Esophagus muscularis mucosa (tissue), 4 donors: ENCODE results near the gene GFI1B. TPM values are rescaled to one million over a fixed set of nuclear protein-coding genes. Genes with fewer than 3 reads are reported as not detected.

Experiments
- DNase-seq: peaks from one replicate; pipeline ENCODE4 v3.0.0-alpha.2; 2017; ENCODE audit errors: extremely low spot score
- H3K27ac ChIP-seq, 4 donors: fragments of 200-600 bp; sonication (generic); replicated peaks in 1 of 4; 1 replicate in 3 of 4; 2 replicates in 1 of 4; pipeline ENCODE4 v1.5.1; 2016 to 2019; ENCODE audit warnings: mild to moderate bottlenecking in 1 of 4
- H3K27me3 ChIP-seq, 4 donors: fragments of 200-600 bp; sonication (generic); one replicate each; pipeline versions ENCODE4 v1.5.1 to v1.6.0; 2016 to 2019
- H3K36me3 ChIP-seq, 4 donors: fragments of 200-600 bp; sonication (generic); one replicate each; pipeline ENCODE4 v1.5.1; 2016 to 2019
- H3K4me1 ChIP-seq, 4 donors: fragments of 200-600 bp; sonication (generic); one replicate each; pipeline ENCODE4 v1.5.1; 2016 to 2019
- H3K4me3 ChIP-seq, 4 donors: fragments of 200-600 bp; sonication (generic); 1 replicate in 2 of 4; 2 replicates in 2 of 4; pipeline ENCODE4 v1.5.1; 2016 to 2019; ENCODE audit warnings: mild to moderate bottlenecking in 4 of 4, moderate library complexity in 1 of 4
- H3K9me3 ChIP-seq, 4 donors: fragments of 200-600 bp; sonication (generic); 1 replicate in 3 of 4; 2 replicates in 1 of 4; pipeline ENCODE4 v1.5.1; 2016 to 2019
- CTCF ChIP-seq, 3 experiments: fragments of 200-600 bp in 2 of 3; fragments of 450-650 bp in 1 of 3; sonication (generic) in 2 of 3; IDR thresholded peaks; one replicate each; pipeline ENCODE4 v1.5.1; 2017 to 2019; ENCODE audit warnings: antibody characterized with exemption in 3 of 3, mild to moderate bottlenecking in 2 of 3, moderate library complexity in 1 of 3
- EP300 ChIP-seq: sonication (generic); formaldehyde crosslinking; IDR thresholded peaks from one replicate; pipeline ENCODE4 v1.6.1; 2017; ENCODE audit warnings: antibody characterized with exemption
- POLR2A ChIP-seq: fragments of 450-650 bp; IDR thresholded peaks from one replicate; pipeline ENCODE4 v1.6.1; 2017; ENCODE audit warnings: antibody characterized with exemption, moderate library complexity, mild to moderate bottlenecking, low read depth
- POLR2AphosphoS5 ChIP-seq, 2 donors: sonication (generic); formaldehyde crosslinking; IDR thresholded peaks; one replicate each; pipeline ENCODE4 v1.6.1; 2017; ENCODE audit warnings: antibody characterized with exemption in 2 of 2
- WGBS: methylation state at CpG from one replicate; pipeline ENCODE4 v1.1.5; 2018; 5-methylcytosine and 5-hydroxymethylcytosine counted together
- intact Hi-C: fragments of 100-400 bp; cut with DNase I; formaldehyde crosslinking; loops from one replicate; pipeline ENCODE4 v1.15.1; 2023
- total RNA-seq, 4 donors: library from RNA; depleted of rRNA; stranded (reverse); fragments of >200 nt; gene quantifications; one replicate each; pipeline versions ENCODE4 v1.1.0 to v1.2.1, GENCODE V29; 2016

The GFI1B gene
- total RNA-seq, 4 donors from 2014 or later, result 0.17 TPM; not detected in 3

GRCh38 chr9:132986114-132986513 lies 7.6 kb downstream of the GFI1B start:
- WGBS, result 82% methylated on average over 13 of the region's 13 CpGs
- Histone ChIP-seq H3K27me3 (peaks cover 0 to 91% (median under 1%) of the 10 kb centered on the region in 4 donors), H3K36me3 (no peaks in the 10 kb centered on the region), H3K9me3 (no peaks in the 10 kb centered on the region), H3K4me1 (peaks cover 0 to 5% (median 0%) of the 10 kb centered on the region in 4 donors), H3K4me3 (no peak overlapping the region), H3K27ac (no peak overlapping the region)
- TF ChIP-seq POLR2AphosphoS5 (IDR thresholded peaks at IDR 0.05) (no peak), POLR2A (no peak), EP300 (no peak), CTCF (IDR thresholded peaks at IDR 0.05) (no peak)
- DNase-seq, result no peak
- intact Hi-C loops, result no loop called here

DNA sequence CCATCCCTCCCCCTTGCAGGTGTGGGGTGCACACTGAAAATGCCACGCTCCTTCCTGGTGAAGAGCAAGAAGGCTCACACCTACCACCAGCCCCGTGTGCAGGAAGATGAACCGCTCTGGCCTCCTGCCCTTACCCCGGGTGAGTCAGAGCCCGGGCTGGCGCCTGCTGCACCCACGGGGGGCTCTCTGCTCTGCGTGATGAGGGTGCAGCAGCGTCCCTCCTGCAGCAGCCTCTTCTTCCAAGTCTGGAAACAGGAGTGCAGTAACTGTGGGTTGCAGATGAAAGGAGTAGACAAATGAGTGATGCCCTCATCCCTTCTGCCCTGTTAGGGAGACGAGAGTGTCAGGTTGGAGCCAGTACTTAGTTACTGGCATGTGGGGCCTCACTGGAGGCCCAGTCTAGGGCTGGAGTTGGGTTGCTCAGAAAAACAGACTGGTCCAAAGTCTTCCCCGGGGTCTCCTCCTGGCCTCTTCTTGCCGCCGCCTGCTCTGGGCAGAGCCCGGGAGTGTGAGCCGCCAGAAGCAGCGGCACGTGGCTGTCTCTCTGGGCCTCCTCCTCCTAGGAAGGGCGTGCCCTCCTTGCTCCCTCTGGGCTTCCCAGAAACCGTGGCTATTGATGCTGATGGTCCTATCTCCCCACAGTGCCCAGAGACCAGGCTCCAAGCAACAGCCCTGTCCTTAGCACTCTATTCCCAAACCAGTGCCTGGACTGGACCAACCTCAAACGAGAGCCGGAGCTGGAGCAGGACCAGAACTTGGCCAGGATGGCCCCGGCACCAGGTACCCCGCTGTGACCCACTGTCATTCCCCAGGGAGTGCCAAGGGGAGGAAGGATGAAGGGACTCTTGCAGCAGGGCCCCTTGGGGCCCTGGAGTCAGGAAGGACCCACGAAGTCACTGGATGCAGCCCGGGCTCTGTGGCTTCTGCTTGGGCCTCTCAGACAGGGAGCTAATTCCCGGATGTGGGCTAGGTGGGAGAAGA lies 8.4 kb downstream of the GFI1B start:
- H3K4me3 ChIP-seq, result no peak overlapping the region
- no peak for TF ChIP-seq CTCF (IDR thresholded peaks at IDR 0.05)
- TF ChIP-seq EP300, result no peak
- no peak for TF ChIP-seq POLR2AphosphoS5 (IDR thresholded peaks at IDR 0.05)
- no peak for TF ChIP-seq POLR2A
- H3K36me3 ChIP-seq, result no peaks in the 10 kb centered on the region
- H3K27ac ChIP-seq, result no peak overlapping the region
- no peaks in the 10 kb centered on the region for H3K9me3 ChIP-seq
- no peak for DNase-seq
- peaks cover 0 to 5% (median 0%) of the 10 kb centered on the region in 4 donors for H3K4me1 ChIP-seq
- peaks cover 0 to 91% (median 4%) of the 10 kb centered on the region in 4 donors for H3K27me3 ChIP-seq
- 53% methylated on average over 13 of the region's 26 CpGs for WGBS
- intact Hi-C loops, result no loop called here

- H3K27me3 ChIP-seq, result peaks cover 0 to 94% (median 9%) of the 10 kb centered on the region in 4 donors
Observed at GRCh38 chr9:132988244-132989013, 9.9 kb downstream of the GFI1B start.

GRCh38 chr9:132989014-132989310 lies 10.5 kb downstream of the GFI1B start:
- H3K36me3 ChIP-seq, result no peaks in the 10 kb centered on the region
- TF ChIP-seq EP300, result no peak
- TF ChIP-seq POLR2A, result no peak
- no peak for TF ChIP-seq CTCF (IDR thresholded peaks at IDR 0.05)
- no peak for TF ChIP-seq POLR2AphosphoS5 (IDR thresholded peaks at IDR 0.05)
- no peak overlapping the region for H3K27ac ChIP-seq
- peaks cover 0 to 5% (median 0%) of the 10 kb centered on the region in 4 donors for H3K4me1 ChIP-seq
- intact Hi-C loops, result no loop called here
- 91% methylated on average over 12 of the region's 13 CpGs for WGBS
- peaks cover 0 to 94% (median 12%) of the 10 kb centered on the region in 4 donors for H3K27me3 ChIP-seq
- DNase-seq, result no peak
- H3K9me3 ChIP-seq, result no peaks in the 10 kb centered on the region
- no peak overlapping the region for H3K4me3 ChIP-seq

More at GRCh38 chr9:132988244-132989013, 9.9 kb downstream of the GFI1B start:
- Histone ChIP-seq H3K9me3 (no peaks in the 10 kb centered on the region), H3K27ac (no peak overlapping the region), H3K4me3 (no peak overlapping the region), H3K36me3 (no peaks in the 10 kb centered on the region), H3K4me1 (peaks cover 0 to 5% (median 0%) of the 10 kb centered on the region in 4 donors)
- WGBS, result 83% methylated on average over 13 of the region's 14 CpGs
- DNase-seq, result no peak
- intact Hi-C loops, result no loop called here
- no peak for TF ChIP-seq POLR2AphosphoS5 (IDR thresholded peaks at IDR 0.05)
- no peak for TF ChIP-seq CTCF (IDR thresholded peaks at IDR 0.05)
- no peak for TF ChIP-seq EP300
- TF ChIP-seq POLR2A, result no peak
